HS-27A (cell line): ENCODE measurements around the gene TFE3.

Experiments
- DNase-seq: peaks from one replicate; pipeline ENCODE4 v3.0.0-alpha.2; 2012; ENCODE audit warnings: low read depth, missing footprints

Gene TFE3

GRCh38 chrX:49043220-49043986, at the start of gene TFE3:
TSS of gene TFE3 (minus strand) at chrX:49043357. CDS start at chrX:49043226, 131 bp downstream.
- DNase-seq: peak; percentile 87

GRCh38 chrX:49089553-49089952, 46.4 kb upstream of the TFE3 start:
- DNase-seq: no peak

- DNase-seq: no peak
Observed at GRCh38 chrX:49082271-49082871, 39.2 kb upstream of the TFE3 start.

- DNase-seq: peak; percentile 19
Observed at GRCh38 chrX:49079489-49080428, 36.6 kb upstream of the TFE3 start, which contains the start of gene WDR45. TSS of gene WDR45 (minus strand) at chrX:49079887. CDS start at chrX:49078095, 1,792 bp downstream.

GRCh38 chrX:49077941-49078340, 34.8 kb upstream of the TFE3 start:
- DNase-seq: no peak

- no peak for DNase-seq
Observed at GRCh38 chrX:49075347-49075746, 32.2 kb upstream of the TFE3 start.

GRCh38 chrX:49073601-49074575, 30.7 kb upstream of the TFE3 start, which contains the start of gene PRAF2:
TSS of gene PRAF2 (minus strand) at chrX:49074002. CDS start at chrX:49073987, 15 bp downstream.
- DNase-seq: peak; percentile 60

- DNase-seq: no peak
Observed at GRCh38 chrX:49072712-49073095, 29.5 kb upstream of the TFE3 start.

- DNase-seq: no peak
Observed at GRCh38 chrX:49071877-49072711, 28.9 kb upstream of the TFE3 start.

- no peak for DNase-seq
Observed at GRCh38 chrX:49070988-49071387, 27.8 kb upstream of the TFE3 start.

- no peak for DNase-seq
Observed at GRCh38 chrX:49069038-49069437, 25.9 kb upstream of the TFE3 start.

GRCh38 chrX:49067285-49068120, 24.3 kb upstream of the TFE3 start:
- no peak for DNase-seq

GRCh38 chrX:49066690-49067089, 23.5 kb upstream of the TFE3 start:
- no peak for DNase-seq

- no peak for DNase-seq
Observed at GRCh38 chrX:49066278-49066677, 23.1 kb upstream of the TFE3 start.

GRCh38 chrX:49064735-49065134, 21.6 kb upstream of the TFE3 start:
- no peak for DNase-seq

GRCh38 chrX:49064303-49064702, 21.1 kb upstream of the TFE3 start:
- DNase-seq: no peak

- DNase-seq: no peak
Observed at GRCh38 chrX:49063715-49064114, 20.6 kb upstream of the TFE3 start.

GRCh38 chrX:49061916-49062315, 18.8 kb upstream of the TFE3 start:
- DNase-seq: no peak

GRCh38 chrX:49061490-49061889, 18.3 kb upstream of the TFE3 start:
- DNase-seq: no peak
